Activated naive CD4-positive, alpha-beta T cell treated with Interleukin-2 at 50 U/mL for 16 hours (primary cell): Measurements from ENCODE around the gene MAD1L1.

Experiments used
- DNase-seq: peaks from one replicate; pipeline ENCODE4 v3.0.0-alpha.2; 2020

Gene MAD1L1

DNA sequence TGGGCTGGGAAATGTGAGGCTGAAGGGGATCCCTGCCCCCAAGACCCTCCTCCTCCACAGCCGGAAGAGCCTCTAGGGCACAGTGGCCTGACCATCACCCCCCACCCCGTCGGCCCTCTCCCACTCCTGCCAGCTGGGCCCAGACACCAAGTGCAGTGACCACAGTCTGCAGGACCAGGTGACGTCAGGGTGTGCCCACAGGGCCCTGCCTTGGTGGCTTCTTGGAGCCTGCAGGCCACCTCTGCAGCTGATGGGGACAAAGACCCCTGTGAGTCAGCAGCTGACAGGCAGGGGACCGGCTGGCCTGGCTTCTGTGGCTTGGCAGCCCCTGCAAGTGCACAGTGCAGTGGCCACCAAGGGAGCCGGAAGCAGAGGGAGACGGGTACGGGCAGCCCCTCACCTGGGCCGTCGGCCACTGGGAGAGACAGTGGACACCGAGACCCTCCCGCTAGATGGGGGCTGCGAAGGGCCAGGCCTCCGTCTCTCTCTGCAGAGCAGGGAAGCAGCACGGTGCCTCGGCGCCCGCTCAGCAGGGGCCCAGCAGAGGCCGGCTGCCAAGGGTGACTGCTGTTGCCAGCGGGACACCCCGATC is 288.0 kb downstream of the MAD1L1 start:
- DNase-seq: no peak

GRCh38 chr7:1943933-1944618 is 288.7 kb downstream of the MAD1L1 start:
- DNase-seq: no peak

- DNase-seq: no peak
Measured at GRCh38 chr7:1943326-1943725, 289.4 kb downstream of the MAD1L1 start.

- DNase-seq: no peak
Measured at GRCh38 chr7:1942941-1943289, 289.8 kb downstream of the MAD1L1 start.

DNA sequence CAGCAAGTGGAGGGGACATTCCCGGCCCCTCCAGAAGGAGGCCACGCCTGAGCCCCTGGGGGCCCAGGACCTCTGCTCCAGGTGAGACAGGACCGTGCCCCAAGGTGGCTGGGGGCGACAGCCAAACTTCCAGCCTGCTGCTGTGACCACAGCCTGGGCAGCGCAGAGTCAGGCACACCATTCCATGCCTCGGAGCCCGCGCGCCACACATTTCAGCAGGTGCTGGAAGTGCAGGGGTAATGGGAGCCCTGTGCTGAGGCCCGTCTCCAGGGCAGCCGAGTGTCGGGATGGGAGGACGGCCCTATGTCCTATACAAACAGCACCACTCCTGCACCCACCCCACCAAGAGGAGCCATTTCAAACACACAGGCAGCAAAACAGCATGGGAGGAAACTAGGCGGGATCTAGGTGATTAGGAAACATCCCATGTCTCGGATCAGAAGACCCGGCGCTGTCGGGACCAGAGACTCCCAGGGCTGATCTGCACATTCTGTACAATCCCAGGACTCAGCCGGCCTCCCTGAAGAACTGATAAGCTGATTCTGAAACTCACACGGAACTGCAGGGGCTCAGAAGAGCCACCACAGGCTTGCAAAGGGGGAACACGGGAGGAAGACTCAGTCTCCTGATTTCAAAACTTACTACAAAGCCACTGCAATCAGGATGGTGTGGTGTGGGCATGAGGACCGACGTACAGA is 290.4 kb downstream of the MAD1L1 start:
- DNase-seq: no peak

DNA sequence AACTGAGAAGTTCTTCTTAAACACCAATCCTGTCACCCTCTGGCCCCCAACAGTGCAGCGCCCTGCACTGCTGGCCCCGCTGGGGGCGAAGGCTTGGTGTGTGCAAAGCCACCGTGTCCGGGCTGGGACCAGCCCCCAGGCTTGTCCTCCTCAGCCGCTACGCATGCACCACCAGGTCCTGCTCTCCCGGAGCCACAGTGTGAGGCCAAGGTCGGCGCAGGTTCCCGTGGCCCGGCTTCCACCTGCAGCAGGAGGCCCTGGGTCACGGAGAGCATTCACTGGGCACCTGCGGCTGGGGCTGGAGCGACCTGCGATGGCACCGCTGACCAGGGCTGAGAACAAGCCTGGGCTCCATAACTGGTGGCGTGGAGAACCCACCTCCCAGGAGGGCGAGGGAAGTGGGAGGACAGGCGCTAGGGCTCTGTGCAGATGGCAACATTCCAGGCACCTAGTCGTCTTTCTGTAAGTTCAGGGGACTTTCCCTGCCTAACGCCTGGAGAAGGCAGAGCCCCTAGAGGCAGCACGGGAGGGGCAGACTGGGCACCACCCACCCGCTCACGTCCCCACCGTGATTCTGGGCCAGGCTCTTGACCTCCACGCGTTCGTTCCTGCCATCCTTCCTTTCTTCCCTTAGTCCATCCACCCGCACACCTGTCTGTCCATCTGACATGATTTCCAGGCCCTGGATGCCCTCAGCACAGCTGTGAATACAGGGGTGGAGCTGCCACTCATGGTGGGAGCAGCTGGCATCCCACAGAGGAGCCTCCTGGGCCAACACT is 291.1 kb downstream of the MAD1L1 start:
- no peak for DNase-seq

DNA sequence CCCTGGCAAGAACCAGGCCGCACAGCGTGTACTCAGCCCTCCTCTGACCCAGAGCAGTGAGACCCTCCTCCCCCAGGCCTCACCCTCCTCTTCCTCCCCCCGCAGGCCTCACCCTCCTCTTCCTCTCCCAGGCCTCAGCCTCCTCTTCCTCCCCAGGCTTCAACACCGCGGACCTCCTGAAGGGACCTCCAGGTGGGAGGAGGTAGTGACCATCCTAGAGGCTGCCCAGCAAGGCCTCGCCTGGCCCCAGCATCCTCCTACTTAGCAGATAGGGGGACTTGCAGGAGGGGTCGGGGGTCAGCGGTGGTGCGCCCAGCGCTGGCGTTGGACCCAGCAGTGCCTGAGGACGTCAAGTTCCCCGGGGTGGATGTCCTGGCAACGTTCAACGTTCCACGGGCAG is 291.9 kb downstream of the MAD1L1 start:
- no peak for DNase-seq

DNA sequence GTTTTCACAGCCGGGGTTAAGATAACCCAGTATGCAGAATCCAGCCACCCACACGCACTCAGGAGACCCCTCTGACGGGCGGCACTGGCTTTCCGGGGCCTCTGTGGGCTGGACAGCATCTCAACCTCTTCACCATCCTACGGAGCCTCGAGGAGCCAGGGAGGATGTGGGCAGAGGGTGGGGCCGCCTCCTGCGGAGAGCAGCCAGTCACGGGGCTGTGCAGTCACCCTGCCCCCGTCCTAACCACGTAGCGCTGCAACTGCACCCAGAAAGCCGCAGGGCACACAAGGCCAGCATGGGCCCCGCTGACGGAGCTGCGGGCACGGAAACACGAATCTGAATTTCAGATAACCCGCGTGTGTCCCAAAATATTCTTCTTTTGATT is 292.4 kb downstream of the MAD1L1 start:
- peak; percentile 88 for DNase-seq

DNA sequence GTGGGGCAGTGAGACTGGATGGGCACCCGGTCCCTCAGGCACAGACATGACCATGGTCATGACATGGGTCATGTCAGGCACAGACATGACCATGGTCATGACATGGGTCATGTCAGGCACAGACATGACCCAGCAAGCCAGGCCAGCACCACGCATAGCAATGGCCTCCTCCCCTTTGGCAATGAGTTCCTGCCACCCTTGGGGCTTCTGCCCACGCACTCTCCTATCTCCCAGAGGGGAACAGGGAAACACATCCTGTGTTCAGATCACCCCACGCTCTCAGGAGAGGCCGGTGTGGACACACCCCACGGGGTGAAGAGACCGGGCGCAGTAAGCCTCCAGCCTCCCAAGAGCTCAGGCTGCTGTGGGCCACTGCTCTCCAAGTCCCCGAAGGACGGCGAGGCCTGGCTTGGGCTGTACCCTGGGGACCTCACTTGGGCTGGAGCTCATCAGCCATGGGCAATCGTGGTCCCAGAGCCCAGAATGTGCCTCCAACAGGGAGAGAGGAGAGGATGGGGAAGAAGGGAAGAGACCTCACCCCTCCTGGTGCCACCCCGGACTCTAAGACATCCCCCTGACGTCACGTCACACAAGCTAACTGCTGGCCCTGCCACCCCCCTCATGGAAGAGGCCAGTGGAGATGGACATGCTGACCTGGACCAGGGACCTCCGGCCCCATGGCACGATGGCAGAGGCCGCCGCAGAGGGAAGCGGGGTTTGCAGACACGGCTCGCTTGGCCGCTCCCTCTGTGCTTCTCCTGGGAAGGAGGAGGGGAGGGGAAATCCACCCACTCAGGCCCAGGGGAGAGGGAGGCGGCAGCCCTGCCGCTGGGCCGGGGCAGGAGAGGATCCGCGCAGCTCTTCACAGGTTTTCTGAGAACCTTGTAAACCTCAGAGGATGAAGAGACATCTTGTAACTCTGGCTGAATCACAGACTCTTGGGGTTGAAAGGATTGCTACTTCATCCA is 293.0 kb downstream of the MAD1L1 start:
- DNase-seq: peak; percentile 21

DNA sequence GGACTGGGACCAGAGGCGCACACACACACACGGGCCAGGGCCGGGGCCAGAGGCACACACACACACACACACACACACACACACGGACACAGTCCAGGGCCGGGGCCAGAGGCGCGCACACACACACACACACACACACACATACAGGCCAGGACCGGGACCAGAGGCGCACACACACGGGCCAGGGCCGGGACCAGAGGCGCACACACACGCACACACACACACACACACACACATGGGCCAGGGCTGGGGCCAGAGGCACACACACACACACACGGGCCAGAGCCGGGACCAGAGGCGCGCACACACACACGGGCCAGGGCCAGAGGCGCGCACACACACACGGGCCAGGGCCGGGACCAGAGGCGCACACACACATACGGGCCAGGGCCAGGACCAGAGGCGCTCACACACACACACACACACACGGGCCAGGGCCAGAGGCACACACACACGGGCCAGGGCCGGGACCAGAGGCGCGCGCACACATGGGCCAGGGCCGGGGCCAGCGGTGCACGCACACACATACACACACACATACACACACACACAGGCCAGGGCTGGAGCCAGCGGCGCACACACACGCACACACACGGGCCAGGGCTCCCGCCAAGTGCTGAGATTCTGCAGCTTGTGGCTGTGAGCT is 293.8 kb downstream of the MAD1L1 start:
- no peak for DNase-seq

DNA sequence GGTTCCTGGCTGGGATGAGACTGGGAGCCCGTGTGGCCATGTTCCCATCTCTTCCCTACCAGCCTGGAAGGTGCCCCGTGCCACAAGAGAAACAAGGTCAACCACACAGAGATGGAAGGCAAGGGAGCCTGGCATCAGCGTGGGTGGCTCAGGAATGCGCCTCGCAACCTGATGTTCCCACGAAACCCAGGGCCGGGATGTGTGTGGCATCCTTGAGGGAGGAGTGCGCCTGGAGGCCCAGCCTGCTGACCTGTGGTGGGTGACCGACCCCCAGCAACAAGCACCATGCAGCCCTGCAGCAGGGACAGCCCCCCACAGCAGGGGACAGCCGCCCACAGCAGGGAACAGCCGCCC is 295.5 kb downstream of the MAD1L1 start:
- DNase-seq: no peak

DNA sequence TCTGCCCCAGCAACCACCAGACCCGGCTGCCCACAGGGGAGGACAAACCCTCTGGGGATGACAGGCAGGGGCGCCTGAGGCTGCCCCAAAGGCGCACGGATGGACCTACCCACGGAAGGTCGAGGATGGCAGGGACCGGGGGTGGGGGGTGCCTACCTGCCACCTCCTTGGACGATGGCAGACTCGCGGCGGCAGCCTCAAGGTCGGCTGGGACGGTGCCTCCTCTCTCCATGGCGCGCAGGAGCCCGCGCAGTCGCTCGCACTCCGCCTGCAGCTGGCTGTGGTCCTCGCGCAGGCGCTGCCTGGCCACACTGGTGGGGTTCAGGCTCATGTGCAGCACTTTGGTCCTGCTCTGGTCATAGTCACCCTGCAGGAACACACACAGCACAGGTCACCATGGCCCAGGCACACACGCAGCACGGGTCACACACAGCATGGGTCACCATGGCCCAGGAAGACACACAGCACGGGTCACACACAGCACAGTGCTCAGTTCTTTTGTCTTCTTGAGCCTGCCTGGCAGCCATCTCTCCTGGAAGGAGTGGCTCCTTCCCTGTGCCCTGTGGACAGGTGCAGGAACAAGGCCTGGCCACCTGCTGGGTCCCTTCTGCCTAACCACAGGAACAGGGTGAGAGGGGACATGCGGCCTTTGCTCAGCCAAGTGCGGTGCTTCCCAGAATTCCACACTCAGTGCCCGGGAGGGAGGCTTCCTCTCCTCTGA is 296.1 kb downstream of the MAD1L1 start:
- DNase-seq: no peak

DNA sequence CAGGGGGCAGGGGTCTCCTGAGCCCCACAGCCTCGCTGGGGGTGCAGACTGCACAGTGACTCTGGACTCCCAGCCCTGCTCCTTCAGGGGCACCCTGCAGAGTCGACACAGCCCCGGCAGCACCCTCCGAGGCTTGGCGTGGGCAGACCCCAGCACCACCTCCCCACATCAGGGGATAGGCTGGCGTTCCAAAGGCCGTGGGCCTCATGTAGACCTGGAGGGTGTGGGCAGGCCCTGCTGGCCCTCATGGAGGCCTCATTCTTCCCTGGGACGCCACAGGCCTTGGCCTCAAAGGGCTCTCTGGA is 296.8 kb downstream of the MAD1L1 start:
- DNase-seq: no peak

DNA sequence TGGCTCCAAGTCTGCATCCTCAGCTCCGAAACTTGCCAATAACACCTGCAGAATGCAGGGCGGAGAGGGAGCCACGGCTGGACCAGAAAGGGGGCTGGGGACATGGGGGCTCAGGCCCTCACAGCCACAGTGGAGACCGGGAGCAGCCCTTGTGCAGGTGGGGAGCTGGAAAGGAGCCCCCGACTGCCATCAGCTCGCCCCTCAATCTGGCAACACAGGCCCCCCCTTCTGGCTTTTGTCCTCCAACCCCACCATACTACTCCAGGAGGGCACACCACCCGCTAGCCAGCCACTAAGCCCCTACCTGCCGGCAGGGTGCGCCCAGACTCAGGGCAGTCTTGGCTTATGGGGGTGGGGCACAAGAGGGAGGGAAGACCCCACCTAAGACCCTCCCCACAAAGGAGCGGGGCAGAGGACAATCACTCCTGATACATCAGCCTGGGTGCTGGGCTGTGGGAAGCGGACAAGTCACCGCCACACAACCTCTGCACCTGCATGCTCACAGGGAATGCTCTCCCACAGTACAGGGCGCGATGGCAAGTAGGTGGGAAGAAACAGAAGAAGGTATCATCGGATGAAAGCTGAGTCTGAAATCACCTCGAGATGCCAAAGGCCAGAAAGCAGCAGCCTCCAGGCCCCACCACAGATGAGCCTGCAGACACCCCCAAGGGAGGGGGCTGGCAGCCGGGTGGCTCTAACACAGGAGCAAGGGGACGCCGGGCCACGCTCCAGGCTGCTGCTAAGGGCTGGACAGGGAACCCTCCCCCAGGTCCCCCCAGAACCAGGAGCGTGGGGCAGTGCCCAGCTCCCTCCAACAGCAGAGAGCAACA is 297.4 kb downstream of the MAD1L1 start:
- no peak for DNase-seq

- DNase-seq: no peak
Measured at GRCh38 chr7:1934756-1935155, 298.0 kb downstream of the MAD1L1 start.

- DNase-seq: no peak
Measured at GRCh38 chr7:1934017-1934416, 298.7 kb downstream of the MAD1L1 start.

DNA sequence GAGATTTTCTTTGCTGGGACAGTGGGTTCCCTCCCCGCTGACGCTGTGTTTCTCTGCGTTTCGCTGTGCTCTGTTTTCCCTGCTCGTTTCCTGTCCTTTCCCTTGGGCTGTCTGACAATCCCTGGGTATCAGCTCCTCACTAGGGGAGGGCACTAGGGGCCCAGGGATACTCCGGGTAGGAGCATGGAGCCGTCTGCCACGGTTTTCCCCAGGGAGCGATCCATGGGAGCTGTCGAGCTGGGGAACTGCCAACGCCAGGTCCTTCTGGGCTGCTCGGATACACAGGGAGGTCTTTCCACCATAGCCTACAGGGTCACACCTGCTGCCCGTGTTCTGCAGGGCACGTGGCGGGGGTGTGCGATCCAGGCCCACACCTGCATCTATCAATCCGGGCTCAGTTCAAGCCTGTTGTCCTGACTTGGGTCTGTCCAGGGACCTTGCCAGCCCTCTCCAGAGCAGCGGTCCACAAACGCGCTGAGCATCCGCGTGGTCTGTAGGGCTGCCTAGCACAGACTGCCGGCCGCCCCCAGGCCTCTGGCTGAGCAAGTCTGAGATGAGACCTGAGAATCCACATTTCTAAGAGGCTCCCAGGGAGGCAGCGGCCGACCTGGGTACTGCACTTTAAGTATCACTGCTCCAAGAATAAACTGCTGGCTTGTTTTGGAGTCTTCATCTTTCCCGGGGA is 299.5 kb downstream of the MAD1L1 start:
- DNase-seq: no peak

DNA sequence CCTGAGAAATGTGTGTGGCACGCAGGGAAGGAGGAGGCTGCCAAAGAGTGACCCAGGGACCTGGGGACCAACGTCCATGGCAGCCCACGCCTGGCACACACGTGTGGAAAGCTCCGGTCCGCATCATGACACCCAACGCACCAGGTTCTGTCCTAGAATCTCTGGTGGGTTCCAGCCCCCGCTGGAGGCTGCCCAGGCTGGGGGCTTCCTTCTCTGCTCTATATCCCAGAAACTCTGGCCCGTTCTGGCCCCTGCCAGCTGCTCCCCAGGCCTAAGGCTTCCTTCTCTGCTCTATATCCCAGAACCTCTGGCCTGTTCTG is 300.8 kb downstream of the MAD1L1 start:
- DNase-seq: no peak

DNA sequence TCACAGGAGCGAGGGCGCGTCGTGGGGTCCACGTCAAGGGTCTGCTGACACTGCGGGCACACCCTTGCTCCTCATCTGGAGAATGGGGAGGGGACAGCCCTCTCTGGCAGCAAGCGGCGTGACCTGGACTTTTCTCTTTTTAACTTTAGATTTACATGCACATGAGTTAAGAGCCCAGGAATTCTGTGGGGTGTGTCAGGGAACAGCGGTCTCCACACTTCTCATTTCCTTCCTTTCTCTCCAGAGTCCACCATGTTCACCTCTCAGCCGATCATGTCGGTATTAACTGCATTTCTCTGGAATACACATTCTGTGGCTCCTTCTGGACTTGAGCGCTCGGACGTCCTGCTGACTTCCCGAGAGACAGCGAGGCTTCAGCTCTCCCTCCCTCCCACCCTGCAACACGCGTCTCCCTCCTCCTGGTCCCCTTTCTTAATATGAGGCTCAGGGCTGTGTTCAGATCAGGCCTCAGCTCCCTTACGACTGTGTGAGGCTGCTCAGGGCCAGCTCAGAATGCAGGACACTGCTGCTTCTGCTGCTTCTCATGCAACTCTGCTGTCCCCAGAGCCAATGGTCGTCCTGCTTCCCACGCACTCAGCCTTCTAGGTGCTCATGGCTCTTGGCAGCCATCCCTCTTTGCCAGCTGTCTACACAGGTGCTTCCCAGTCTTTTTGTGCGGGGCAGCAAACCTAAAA is 301.3 kb downstream of the MAD1L1 start:
- DNase-seq: no peak
